Measurements from ENCODE around the gene TFF1. TPM values are rescaled to one million over a fixed set of nuclear protein-coding genes. Genes with fewer than 3 reads are reported as not detected.

Gene TFF1
- total RNA-seq, 1 donor from 2014 or later = not detected

DNA sequence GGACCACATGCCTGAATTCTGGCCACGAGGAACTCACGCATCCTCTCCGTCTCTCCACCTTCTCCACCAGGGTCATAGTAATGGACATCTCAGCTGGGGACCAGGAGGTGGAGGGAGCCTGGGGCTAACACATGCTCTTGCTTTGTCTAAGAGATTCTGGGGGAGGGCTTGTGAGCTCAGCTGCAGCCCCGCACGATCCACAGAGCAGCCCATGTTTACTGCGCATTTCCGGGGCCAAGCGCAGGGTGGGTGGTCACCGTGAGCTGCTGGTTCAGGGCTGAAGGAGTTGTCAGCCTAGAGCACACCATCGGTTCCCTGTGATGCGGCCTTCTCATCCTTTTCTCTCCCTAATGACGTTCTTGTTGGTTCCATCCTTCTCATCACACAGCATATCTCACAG lies 8.1 kb downstream of the TFF1 start:
- H3K27me3 Mint-ChIP-seq (ENCODE audit: unreplicated experiment) = peaks cover 8% of the 10 kb centered on the region
- no peak overlapping the region for H3K27ac Mint-ChIP-seq (ENCODE audit: unreplicated experiment)
- peaks cover 9% of the 10 kb centered on the region for H3K9me3 Mint-ChIP-seq (ENCODE audit: unreplicated experiment)
- H3K36me3 Mint-ChIP-seq (ENCODE audit: unreplicated experiment) = peaks cover 44% of the 10 kb centered on the region
- H3K4me1 Mint-ChIP-seq (ENCODE audit: low read depth, unreplicated experiment) = peaks cover 22% of the 10 kb centered on the region
- no peak overlapping the region for H3K4me3 Mint-ChIP-seq (ENCODE audit: unreplicated experiment)
- no peak for DNase-seq
- TF ChIP-seq, protein P1, sequence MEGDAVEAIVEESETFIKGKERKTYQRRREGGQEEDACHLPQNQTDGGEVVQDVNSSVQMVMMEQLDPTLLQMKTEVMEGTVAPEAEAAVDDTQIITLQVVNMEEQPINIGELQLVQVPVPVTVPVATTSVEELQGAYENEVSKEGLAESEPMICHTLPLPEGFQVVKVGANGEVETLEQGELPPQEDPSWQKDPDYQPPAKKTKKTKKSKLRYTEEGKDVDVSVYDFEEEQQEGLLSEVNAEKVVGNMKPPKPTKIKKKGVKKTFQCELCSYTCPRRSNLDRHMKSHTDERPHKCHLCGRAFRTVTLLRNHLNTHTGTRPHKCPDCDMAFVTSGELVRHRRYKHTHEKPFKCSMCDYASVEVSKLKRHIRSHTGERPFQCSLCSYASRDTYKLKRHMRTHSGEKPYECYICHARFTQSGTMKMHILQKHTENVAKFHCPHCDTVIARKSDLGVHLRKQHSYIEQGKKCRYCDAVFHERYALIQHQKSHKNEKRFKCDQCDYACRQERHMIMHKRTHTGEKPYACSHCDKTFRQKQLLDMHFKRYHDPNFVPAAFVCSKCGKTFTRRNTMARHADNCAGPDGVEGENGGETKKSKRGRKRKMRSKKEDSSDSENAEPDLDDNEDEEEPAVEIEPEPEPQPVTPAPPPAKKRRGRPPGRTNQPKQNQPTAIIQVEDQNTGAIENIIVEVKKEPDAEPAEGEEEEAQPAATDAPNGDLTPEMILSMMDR (IDR thresholded peaks at IDR 0.05; ENCODE audit: partially characterized antibody, unreplicated experiment) = no peak

DNA sequence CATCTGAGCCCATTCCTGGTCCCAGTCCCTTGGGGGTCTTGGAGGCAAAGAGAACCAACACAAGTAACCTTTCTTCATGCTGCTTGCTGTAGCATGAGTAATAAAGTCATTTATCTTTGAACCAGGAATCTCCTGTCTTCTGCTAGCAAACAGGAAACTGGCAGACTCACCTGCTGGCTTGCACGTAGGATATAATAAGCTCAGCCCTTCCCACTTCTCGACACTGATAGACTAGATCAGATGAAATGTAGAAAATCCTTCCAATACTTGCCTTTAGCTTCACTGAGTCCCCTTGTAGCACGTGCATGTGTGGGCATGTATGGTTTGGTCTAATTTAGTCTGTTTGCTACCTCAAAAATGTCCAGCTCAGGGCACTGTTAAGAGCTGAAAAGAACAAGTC lies 9.0 kb downstream of the TFF1 start:
- Mint-ChIP-seq H3K4me1 (ENCODE audit: low read depth, unreplicated experiment) (peaks cover 19% of the 10 kb centered on the region), H3K4me3 (ENCODE audit: unreplicated experiment) (no peak overlapping the region)
- TF ChIP-seq, protein P1 (IDR thresholded peaks at IDR 0.05; ENCODE audit: partially characterized antibody, unreplicated experiment) = no peak

DNA sequence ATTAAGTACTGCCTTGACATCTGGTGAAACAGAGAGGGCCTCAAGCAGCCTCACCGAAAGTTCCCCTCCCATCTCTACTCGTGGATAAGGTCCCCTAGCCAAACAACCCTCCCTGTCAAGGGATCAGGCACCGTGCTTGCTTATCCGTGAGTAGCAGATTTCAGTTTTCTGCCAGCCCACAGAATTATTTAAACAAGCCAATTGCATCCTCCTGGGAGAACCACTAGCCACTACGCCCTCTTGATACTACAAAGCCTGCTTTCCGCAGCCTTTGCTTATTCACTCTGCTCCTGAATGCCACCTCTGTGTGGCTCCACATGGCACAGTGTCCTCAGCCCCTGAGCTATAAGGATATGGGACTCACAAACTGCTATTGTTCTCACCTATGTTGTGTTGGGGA lies 9.7 kb downstream of the TFF1 start:
- H3K27me3 Mint-ChIP-seq (ENCODE audit: unreplicated experiment) = peaks cover 6% of the 10 kb centered on the region
- H3K4me1 Mint-ChIP-seq (ENCODE audit: low read depth, unreplicated experiment) = peaks cover 12% of the 10 kb centered on the region
- no peak for DNase-seq
- H3K36me3 Mint-ChIP-seq (ENCODE audit: unreplicated experiment) = peaks cover 49% of the 10 kb centered on the region
- H3K4me3 Mint-ChIP-seq (ENCODE audit: unreplicated experiment) = no peak overlapping the region
- TF ChIP-seq, protein P1 (IDR thresholded peaks at IDR 0.05; ENCODE audit: partially characterized antibody, unreplicated experiment) = no peak
- no peak overlapping the region for H3K27ac Mint-ChIP-seq (ENCODE audit: unreplicated experiment)
- peaks cover 10% of the 10 kb centered on the region for H3K9me3 Mint-ChIP-seq (ENCODE audit: unreplicated experiment)

More for the DNA sequence above, 9.0 kb downstream of the TFF1 start:
- DNase-seq = no peak
- H3K36me3 Mint-ChIP-seq (ENCODE audit: unreplicated experiment) = peaks cover 49% of the 10 kb centered on the region
- H3K27me3 Mint-ChIP-seq (ENCODE audit: unreplicated experiment) = peaks cover 8% of the 10 kb centered on the region
- no peak overlapping the region for H3K27ac Mint-ChIP-seq (ENCODE audit: unreplicated experiment)
- peaks cover 9% of the 10 kb centered on the region for H3K9me3 Mint-ChIP-seq (ENCODE audit: unreplicated experiment)

DNA sequence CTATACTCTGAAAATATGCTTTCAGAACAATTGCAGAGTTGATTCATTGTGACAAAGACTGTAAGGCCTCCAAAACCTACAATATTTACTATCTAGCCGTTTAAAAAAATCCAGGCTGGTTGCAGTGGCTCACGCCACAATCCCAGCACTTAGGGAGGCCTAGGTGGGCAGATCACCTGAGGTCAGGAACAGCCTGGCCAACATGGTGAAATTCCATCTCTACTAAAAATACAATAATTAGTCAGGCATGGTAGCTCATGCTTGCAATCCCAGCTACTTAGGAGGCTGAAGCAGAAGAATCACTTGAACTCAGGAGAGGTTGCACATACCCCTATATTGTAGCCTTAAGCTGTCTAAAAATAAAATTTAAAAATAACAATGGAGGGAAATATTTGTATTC lies 10.3 kb downstream of the TFF1 start:
- no peak overlapping the region for H3K27ac Mint-ChIP-seq (ENCODE audit: unreplicated experiment)

DNA sequence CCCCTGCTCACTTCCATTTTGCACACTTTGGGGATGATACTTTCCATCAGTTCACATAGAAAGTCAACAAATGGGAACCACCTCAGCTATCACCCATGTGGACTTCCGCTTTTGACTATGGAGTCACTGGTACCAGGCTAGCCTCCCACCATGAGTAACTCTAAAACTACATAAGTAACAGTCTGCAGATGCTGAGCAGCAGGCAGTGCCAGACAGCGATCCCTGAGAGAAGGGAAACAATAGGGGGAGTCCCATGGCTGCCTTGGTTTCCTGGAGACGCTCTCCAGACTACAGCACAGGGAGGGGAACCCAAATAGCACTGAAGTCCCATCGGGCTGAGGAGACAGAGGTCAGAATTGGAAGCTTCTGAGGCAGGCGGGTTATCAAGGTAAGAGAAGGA lies 12.7 kb downstream of the TFF1 start:
- peaks cover 3% of the 10 kb centered on the region for H3K4me1 Mint-ChIP-seq (ENCODE audit: low read depth, unreplicated experiment)
- DNase-seq = no peak
- H3K27ac Mint-ChIP-seq (ENCODE audit: unreplicated experiment) = no peak overlapping the region
- no peak overlapping the region for H3K4me3 Mint-ChIP-seq (ENCODE audit: unreplicated experiment)
- peaks cover 7% of the 10 kb centered on the region for H3K9me3 Mint-ChIP-seq (ENCODE audit: unreplicated experiment)
- H3K36me3 Mint-ChIP-seq (ENCODE audit: unreplicated experiment) = peaks cover 48% of the 10 kb centered on the region
- peaks cover 6% of the 10 kb centered on the region for H3K27me3 Mint-ChIP-seq (ENCODE audit: unreplicated experiment)
- TF ChIP-seq, protein P1 (IDR thresholded peaks at IDR 0.05; ENCODE audit: partially characterized antibody, unreplicated experiment) = no peak

More for the DNA sequence above, 10.3 kb downstream of the TFF1 start:
- no peak overlapping the region for H3K4me3 Mint-ChIP-seq (ENCODE audit: unreplicated experiment)
- no peak for DNase-seq
- peaks cover 6% of the 10 kb centered on the region for H3K27me3 Mint-ChIP-seq (ENCODE audit: unreplicated experiment)
- H3K4me1 Mint-ChIP-seq (ENCODE audit: low read depth, unreplicated experiment) = peaks cover 6% of the 10 kb centered on the region
- peaks cover 49% of the 10 kb centered on the region for H3K36me3 Mint-ChIP-seq (ENCODE audit: unreplicated experiment)
- TF ChIP-seq, protein P1 (IDR thresholded peaks at IDR 0.05; ENCODE audit: partially characterized antibody, unreplicated experiment) = no peak
- peaks cover 7% of the 10 kb centered on the region for H3K9me3 Mint-ChIP-seq (ENCODE audit: unreplicated experiment)
